HepG2 (cell line): ENCODE measurements around the gene OGFR. TPM values are rescaled to one million over a fixed set of nuclear protein-coding genes. Genes with fewer than 3 reads are reported as not detected.

Experiments
- ATAC-seq: fragments of 200-7000 bp; cut with Tn5 transposase; 3 replicates; pipeline ENCODE4 v1.9.1; 2020; ENCODE audit warnings: mild to moderate bottlenecking, moderate library complexity
- BruUV-seq: library from RNA; stranded (reverse); fragments of 400-500 nt; replicated peaks from 2 replicates; lab custom pipeline; 2021; lab: Mats Ljungman, UMichigan
- CTCF ChIA-PET: fragments of 300-600 bp; formaldehyde crosslinking; extraction: SDS; loops from one replicate; lab custom pipeline; 2021; ENCODE audit warnings: low total read pairs, inconsistent platforms, low intra/inter-chr PET ratio; lab: Yijun Ruan, JAX
- POLR2A ChIA-PET: fragments of 350-600 bp; sonication (Branson Sonifier 250); formaldehyde crosslinking; loops from one replicate; lab custom pipeline; 2020; ENCODE audit warnings: antibody characterized with exemption, inconsistent platforms; lab: Yijun Ruan, JAX
- DNase-seq: peaks from one replicate; pipeline ENCODE4 v3.0.0-alpha.2; 2015; ENCODE audit warnings: low spot score
- FAIRE-seq: peaks from 3 replicates; lab custom pipeline; 2011; peaks lifted over from hg19 to GRCh38; lab: Jason Lieb, UNC
- H2AFZ ChIP-seq: one replicate; pipeline ENCODE4 v1.6.1; 2011; ENCODE audit warnings: low read length, inconsistent platforms
- H3K27ac ChIP-seq: fragments of 300-600 bp; 3 replicates; pipeline ENCODE4 v1.8.0; 2011; ENCODE audit warnings: mixed run types, mild to moderate bottlenecking, mixed read lengths, low read length, inconsistent platforms; ENCODE audit not compliant: insufficient read depth; ENCODE audit errors: extremely low read length
- H3K27me3 ChIP-seq, 2 experiments: fragments of 200-600 bp in 1 of 2; 2 replicates in 1 of 2; 3 replicates in 1 of 2; pipeline versions ENCODE4 v1.6.0 to v1.8.0; 2011; ENCODE audit warnings: low read length in 2 of 2, mild to moderate bottlenecking in 2 of 2, moderate library complexity in 2 of 2, inconsistent platforms in 1 of 2; ENCODE audit not compliant: insufficient read depth in 2 of 2, control insufficient read depth in 1 of 2
- H3K36me3 ChIP-seq, 2 experiments: fragments of 200-600 bp in 1 of 2; replicated peaks in 1 of 2; 2 replicates in 1 of 2; 3 replicates in 1 of 2; pipeline versions ENCODE4 v1.5.1 to v1.8.0; 2011; ENCODE audit warnings: low read length in 2 of 2, inconsistent platforms in 1 of 2; ENCODE audit not compliant: insufficient read depth in 2 of 2, control insufficient read depth in 1 of 2
- H3K4me1 ChIP-seq: 2 replicates; pipeline ENCODE4 v1.5.1; 2012; ENCODE audit warnings: low read length, inconsistent platforms; ENCODE audit not compliant: insufficient read depth
- H3K4me2 ChIP-seq: 2 replicates; pipeline ENCODE4 v1.6.0; 2011; ENCODE audit warnings: low read depth, low read length, inconsistent platforms
- H3K4me3 ChIP-seq, 3 experiments: fragments of 200-600 bp in 1 of 3; sonication (generic), shearing (Covaris generic) in 1 of 3; replicated peaks in 1 of 3; 2 replicates each; pipeline ENCODE4 v1.5.1; 2011 to 2016; ENCODE audit warnings: low read length in 3 of 3, inconsistent platforms in 2 of 3, low read depth in 2 of 3, mild to moderate bottlenecking in 2 of 3, control low read depth in 1 of 3, mixed read lengths in 1 of 3; ENCODE audit not compliant: insufficient read depth in 1 of 3
- H3K79me2 ChIP-seq: one replicate; pipeline ENCODE4 v1.6.1; 2011; ENCODE audit warnings: low read length, inconsistent platforms; ENCODE audit not compliant: insufficient read depth
- H3K9ac ChIP-seq: 2 replicates; pipeline ENCODE4 v1.6.0; 2011; ENCODE audit warnings: mild to moderate bottlenecking, low read depth, low read length, inconsistent platforms; ENCODE audit not compliant: insufficient read depth
- H3K9me3 ChIP-seq: 2 replicates; pipeline ENCODE4 v1.5.1; 2012; ENCODE audit warnings: mild to moderate bottlenecking, low read length
- H4K20me1 ChIP-seq: 2 replicates; pipeline ENCODE4 v1.6.0; 2011; ENCODE audit warnings: inconsistent platforms, mild to moderate bottlenecking, low read length, moderate library complexity; ENCODE audit not compliant: insufficient read depth
- ARNT ChIP-seq: fragments of 450-650 bp; IDR thresholded peaks from 2 replicates; pipeline ENCODE4 v1.6.1; 2017
- MYC ChIP-seq: sonication (generic); formaldehyde crosslinking; IDR thresholded peaks from 2 replicates; pipeline ENCODE4 v1.9.0; 2021; ENCODE audit warnings: missing genetic modification reagents, borderline replicate concordance
- MYNN ChIP-seq: sonication (generic); formaldehyde crosslinking; IDR thresholded peaks from 2 replicates; pipeline ENCODE4 v1.4.0; 2020; ENCODE audit warnings: mild to moderate bottlenecking, low read depth, missing genetic modification reagents
- NFE2 ChIP-seq: sonication (generic); formaldehyde crosslinking; IDR thresholded peaks from 2 replicates; pipeline ENCODE4 v1.4.0; 2020; ENCODE audit warnings: missing genetic modification reagents
- NFIC ChIP-seq: IDR thresholded peaks from 2 replicates; pipeline ENCODE4 v1.6.1; 2012; ENCODE audit warnings: mild to moderate bottlenecking, low read length, inconsistent platforms
- RBFOX2 ChIP-seq: fragments of 200-400 bp; formaldehyde crosslinking; IDR thresholded peaks from 2 replicates; pipeline ENCODE4 v1.6.1; 2017; ENCODE audit warnings: low read depth, mild to moderate bottlenecking, low read length
- RFX3 ChIP-seq: IDR thresholded peaks from 2 replicates; pipeline ENCODE4 v1.6.1; 2016; ENCODE audit warnings: missing biosample characterization, missing genetic modification reagents
- SRSF9 ChIP-seq: fragments of 200-400 bp; formaldehyde crosslinking; IDR thresholded peaks from 2 replicates; pipeline ENCODE4 v1.6.1; 2018; ENCODE audit warnings: borderline replicate concordance, mild to moderate bottlenecking, low read depth, low read length; ENCODE audit not compliant: insufficient read depth, poor library complexity, severe bottlenecking
- STAT5B ChIP-seq: sonication (generic); formaldehyde crosslinking; IDR thresholded peaks from 2 replicates; pipeline ENCODE4 v1.4.0; 2020; ENCODE audit warnings: missing genetic modification reagents
- ZNF547 ChIP-seq: sonication (generic); formaldehyde crosslinking; IDR thresholded peaks from 2 replicates; pipeline ENCODE4 v1.5.1; 2020; ENCODE audit warnings: mild to moderate bottlenecking, missing genetic modification reagents
- ZNF569 ChIP-seq: sonication (generic); formaldehyde crosslinking; IDR thresholded peaks from 2 replicates; pipeline ENCODE4 v1.5.0; 2020; ENCODE audit warnings: mild to moderate bottlenecking, missing genetic modification reagents, moderate library complexity, borderline replicate concordance
- ZNF773 ChIP-seq: sonication (generic); formaldehyde crosslinking; IDR thresholded peaks from 2 replicates; pipeline ENCODE4 v1.4.0; 2020; ENCODE audit warnings: missing genetic modification reagents, borderline replicate concordance
- WGBS: methylation state at CpG from one replicate; pipeline ENCODE4 v1.1.6; 2017; ENCODE audit warnings: low lambda C conversion rate; 5-methylcytosine and 5-hydroxymethylcytosine counted together
- in situ Hi-C: cut with HindIII; loops from 2 replicates; pipeline ENCODE4 v1.10.0; 2017; ENCODE audit warnings: low pct_unique_long_range_greater_than_20kb; ENCODE audit not compliant: extremely low pct_ligation_motif_present
- intact Hi-C: fragments of 100-400 bp; cut with micrococcal nuclease; formaldehyde crosslinking; loops from one replicate; pipeline ENCODE4 v1.10.0; 2022; ENCODE audit not compliant: unreplicated experiment
- polyA plus RNA-seq, 8 experiments: library from polyadenylated mRNA; depleted of rRNA in 3 of 8; stranded (reverse) in 7 of 8; unstranded in 1 of 8; fragments of >200 nt; fragmentation: Illumina TruSeq in 4 of 8; extraction: Trizol in 4 of 8; gene quantifications; 2 replicates each; pipeline versions ENCODE4 v1.2.1 to v1.2.3, GENCODE V29; 2011 to 2016; ENCODE audit warnings: low read depth in 4 of 8, missing spikeins in 1 of 8, mixed read lengths in 1 of 8; ENCODE audit not compliant: insufficient read depth in 1 of 8
- total RNA-seq, 5 experiments: library from RNA; depleted of rRNA; stranded (reverse); fragments of >200 nt; fragmentation: Illumina TruSeq; extraction: Trizol; gene quantifications; 2 replicates each; pipeline ENCODE4 v1.2.3, GENCODE V29; 2016; ENCODE audit warnings: low read depth in 1 of 5
- TF ChIP-seq, protein P1 (sequence below): sonication (generic); formaldehyde crosslinking; IDR thresholded peaks from 2 replicates; pipeline ENCODE4 v1.8.1; 2023; ENCODE audit warnings: missing genetic modification reagents, mild to moderate bottlenecking, borderline replicate concordance
- TF ChIP-seq, protein P2 (sequence below): fragments of 450-650 bp; IDR thresholded peaks from 2 replicates; pipeline ENCODE4 v1.6.1; 2017
- TF ChIP-seq, protein P3 (sequence below), 2 experiments: sonication (generic) in 1 of 2; formaldehyde crosslinking in 1 of 2; IDR thresholded peaks; 2 replicates each; pipeline versions ENCODE4 v1.4.0 to v1.6.1; 2018 to 2020; ENCODE audit warnings: missing genetic modification reagents in 2 of 2, borderline replicate concordance in 1 of 2, low read depth in 1 of 2, mild to moderate bottlenecking in 1 of 2, missing biosample characterization in 1 of 2
- TF ChIP-seq, protein P4 (sequence below): sonication (generic); formaldehyde crosslinking; IDR thresholded peaks from 2 replicates; pipeline ENCODE4 v1.8.0; 2022; ENCODE audit warnings: mild to moderate bottlenecking, missing genetic modification reagents

OGFR gene
- total and polyA plus RNA-seq, 2 of the 13 experiments (the other 11 are each of a cell fraction or from before 2014, with no cell fraction given), result 47.7 to 81.8 TPM

DNA sequence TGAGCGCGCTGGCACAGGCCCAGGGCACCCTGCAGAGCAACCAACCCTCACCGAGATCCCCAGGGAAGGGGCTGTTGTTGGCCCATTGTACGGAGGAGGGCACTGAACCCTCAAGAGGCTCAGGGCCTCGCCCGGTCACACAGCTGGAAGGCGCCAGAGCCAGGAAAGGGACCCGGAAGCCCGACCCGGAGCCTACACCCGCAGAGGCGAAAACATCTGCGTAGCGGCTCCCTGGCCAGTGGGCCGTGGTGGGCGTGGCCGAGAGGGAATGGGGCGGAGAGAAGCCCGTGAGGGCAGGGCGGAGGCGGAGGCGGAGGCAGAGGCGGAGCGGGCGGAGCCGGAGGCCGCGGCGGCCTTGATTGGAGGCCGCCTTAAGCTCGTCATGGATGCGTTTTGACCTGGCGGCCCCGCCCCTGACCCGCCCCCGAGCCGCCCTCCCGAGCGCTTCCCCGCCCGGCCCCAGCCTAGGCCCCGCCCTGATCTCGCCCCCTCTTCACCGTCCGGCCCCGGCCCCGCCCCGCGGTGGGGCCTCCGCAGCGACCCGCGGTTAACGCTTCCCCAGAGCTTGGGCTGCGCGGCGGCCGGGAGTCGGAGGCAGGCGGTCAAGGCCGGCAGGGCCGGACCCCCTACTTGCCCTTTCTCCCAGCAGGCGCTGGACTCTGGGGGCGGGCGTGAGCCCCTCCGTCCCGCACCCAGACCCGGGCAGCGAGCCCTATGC, 10.5 kb upstream of the OGFR start (continued):
- TF ChIP-seq, protein P1, sequence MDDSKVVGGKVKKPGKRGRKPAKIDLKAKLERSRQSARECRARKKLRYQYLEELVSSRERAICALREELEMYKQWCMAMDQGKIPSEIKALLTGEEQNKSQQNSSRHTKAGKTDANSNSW, result no peak

DNA sequence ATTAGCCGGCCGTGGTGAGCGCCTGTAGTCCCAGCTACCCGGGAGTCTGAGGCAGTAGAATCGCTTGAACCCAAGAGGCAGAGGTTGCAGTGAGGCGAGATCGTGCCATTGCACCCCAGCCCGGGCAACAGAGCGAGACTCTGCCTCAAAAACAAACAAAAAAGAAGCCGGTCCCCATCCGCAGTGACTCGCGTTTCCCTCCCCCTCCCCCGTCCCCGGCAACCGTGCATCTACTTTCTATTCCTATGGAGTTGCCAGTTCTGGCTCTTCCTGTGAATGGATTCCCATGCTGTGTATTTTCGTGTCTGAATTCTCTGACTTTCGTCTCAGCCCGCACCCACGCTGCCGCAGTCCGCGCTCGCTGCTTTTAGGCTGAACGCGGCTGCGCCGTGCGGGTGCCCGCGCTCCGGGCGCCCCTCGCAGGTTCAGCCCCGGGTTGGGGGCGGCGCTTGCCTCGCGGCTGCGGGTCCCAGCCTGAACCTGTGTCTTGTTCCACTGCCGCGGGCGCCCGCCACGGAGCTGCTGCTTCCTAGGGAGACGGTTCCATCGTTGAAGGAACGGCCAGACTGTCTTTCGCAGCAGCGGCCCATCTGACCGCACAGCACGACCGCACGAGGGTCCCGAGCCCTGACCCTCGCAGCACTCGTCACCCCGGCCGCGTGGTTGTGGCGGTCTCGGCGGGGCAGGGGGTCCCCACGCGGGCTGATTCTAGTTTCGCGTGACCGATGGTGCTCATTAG, 9.4 kb upstream of the OGFR start:
- H3K36me3 ChIP-seq, result peaks cover 19 to 26% of the 10 kb centered on the region in 2 experiments; a peak in 4 of 5 replicates
- FAIRE-seq, result no peak
- peaks cover 8% of the 10 kb centered on the region for H3K79me2 ChIP-seq
- H3K4me1 ChIP-seq, result peaks cover 40% of the 10 kb centered on the region
- BruUV-seq, result no TSS peak
- peak; percentile 77 for DNase-seq
- in situ Hi-C loops (loop anchor here (25.0 kb wide), 1 partner anchor 283 kb away; no protein-coding TSS in a partner anchor), intact Hi-C loops (loop anchor here (10.0 kb wide), 1 partner anchor 420 kb away; no protein-coding TSS in a partner anchor)
- peaks cover 2 to 19% of the 10 kb centered on the region in 2 experiments; a peak in 4 of 5 replicates for H3K27me3 ChIP-seq
- ChIA-PET CTCF (no interaction called here), POLR2A (interaction anchor here (0.7 to 4.2 kb wide), 17 partner anchors 10 to 385 kb away, joined by 3 to 110 read pairs (median 9); partner anchors contain the start of genes COL9A3, DIDO1, GID8 and OGFR)
- peak overlapping the region; percentile 99 for H3K4me2 ChIP-seq
- H4K20me1 ChIP-seq, result peaks cover 5% of the 10 kb centered on the region; the same call in 1 of the 2 replicates
- no peaks in the 10 kb centered on the region for H3K9me3 ChIP-seq
- H3K4me3 ChIP-seq, result peak overlapping the region; percentile 66 to 82 (median 79)
- H2AFZ ChIP-seq, result no peak overlapping the region
- peak overlapping the region; percentile 84 for H3K9ac ChIP-seq
- peak; percentile 34 for ATAC-seq
- H3K27ac ChIP-seq, result peak overlapping the region; percentile 89
- whole genome bisulfite sequencing, result 1% methylated on average over 47 of the region's 68 CpGs
- TF ChIP-seq STAT5B (CRISPR knock-in tag), result peak; percentile 41; the same call in 1 of the 2 replicates
- no peak for TF ChIP-seq ZNF773 (CRISPR knock-in tag)
- TF ChIP-seq, protein P2, sequence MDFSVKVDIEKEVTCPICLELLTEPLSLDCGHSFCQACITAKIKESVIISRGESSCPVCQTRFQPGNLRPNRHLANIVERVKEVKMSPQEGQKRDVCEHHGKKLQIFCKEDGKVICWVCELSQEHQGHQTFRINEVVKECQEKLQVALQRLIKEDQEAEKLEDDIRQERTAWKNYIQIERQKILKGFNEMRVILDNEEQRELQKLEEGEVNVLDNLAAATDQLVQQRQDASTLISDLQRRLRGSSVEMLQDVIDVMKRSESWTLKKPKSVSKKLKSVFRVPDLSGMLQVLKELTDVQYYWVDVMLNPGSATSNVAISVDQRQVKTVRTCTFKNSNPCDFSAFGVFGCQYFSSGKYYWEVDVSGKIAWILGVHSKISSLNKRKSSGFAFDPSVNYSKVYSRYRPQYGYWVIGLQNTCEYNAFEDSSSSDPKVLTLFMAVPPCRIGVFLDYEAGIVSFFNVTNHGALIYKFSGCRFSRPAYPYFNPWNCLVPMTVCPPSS, result no peak
- TF ChIP-seq NFE2 (CRISPR knock-in tag), result 0 out of 2 replicates have a peak, but pooled peaks have one; percentile 27
- TF ChIP-seq ZNF547 (CRISPR knock-in tag), result peak; percentile 88
- peak; percentile 96 for TF ChIP-seq RBFOX2
- TF ChIP-seq RFX3, result no peak
- TF ChIP-seq, protein P3, sequence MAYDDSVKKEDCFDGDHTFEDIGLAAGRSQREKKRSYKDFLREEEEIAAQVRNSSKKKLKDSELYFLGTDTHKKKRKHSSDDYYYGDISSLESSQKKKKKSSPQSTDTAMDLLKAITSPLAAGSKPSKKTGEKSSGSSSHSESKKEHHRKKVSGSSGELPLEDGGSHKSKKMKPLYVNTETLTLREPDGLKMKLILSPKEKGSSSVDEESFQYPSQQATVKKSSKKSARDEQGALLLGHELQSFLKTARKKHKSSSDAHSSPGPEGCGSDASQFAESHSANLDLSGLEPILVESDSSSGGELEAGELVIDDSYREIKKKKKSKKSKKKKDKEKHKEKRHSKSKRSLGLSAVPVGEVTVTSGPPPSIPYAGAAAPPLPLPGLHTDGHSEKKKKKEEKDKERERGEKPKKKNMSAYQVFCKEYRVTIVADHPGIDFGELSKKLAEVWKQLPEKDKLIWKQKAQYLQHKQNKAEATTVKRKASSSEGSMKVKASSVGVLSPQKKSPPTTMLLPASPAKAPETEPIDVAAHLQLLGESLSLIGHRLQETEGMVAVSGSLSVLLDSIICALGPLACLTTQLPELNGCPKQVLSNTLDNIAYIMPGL (CRISPR knock-in tag; IDR thresholded peaks at IDR 0.05; ENCODE audit: borderline replicate concordance in 1 of 2, low read depth in 1 of 2), result peak; percentile 51 to 90; a peak in 3 of 4 replicates
- no peak for TF ChIP-seq ZNF569
- no peak for TF ChIP-seq ARNT
- peak; percentile 92 for TF ChIP-seq MYC (CRISPR knock-in tag)
- TF ChIP-seq NFIC, result no peak
- TF ChIP-seq MYNN (CRISPR knock-in tag), result peak; percentile 57; the same call in 1 of the 2 replicates
- TF ChIP-seq, protein P4, sequence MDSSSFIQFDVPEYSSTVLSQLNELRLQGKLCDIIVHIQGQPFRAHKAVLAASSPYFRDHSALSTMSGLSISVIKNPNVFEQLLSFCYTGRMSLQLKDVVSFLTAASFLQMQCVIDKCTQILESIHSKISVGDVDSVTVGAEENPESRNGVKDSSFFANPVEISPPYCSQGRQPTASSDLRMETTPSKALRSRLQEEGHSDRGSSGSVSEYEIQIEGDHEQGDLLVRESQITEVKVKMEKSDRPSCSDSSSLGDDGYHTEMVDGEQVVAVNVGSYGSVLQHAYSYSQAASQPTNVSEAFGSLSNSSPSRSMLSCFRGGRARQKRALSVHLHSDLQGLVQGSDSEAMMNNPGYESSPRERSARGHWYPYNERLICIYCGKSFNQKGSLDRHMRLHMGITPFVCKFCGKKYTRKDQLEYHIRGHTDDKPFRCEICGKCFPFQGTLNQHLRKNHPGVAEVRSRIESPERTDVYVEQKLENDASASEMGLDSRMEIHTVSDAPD (CRISPR knock-in tag), result peak; percentile 89
- no peak for TF ChIP-seq SRSF9
